GM12878 (cell line): ENCODE results near the gene SPRY4. TPM values are rescaled to one million over a fixed set of nuclear protein-coding genes. Genes with fewer than 3 reads are reported as not detected.
A peak's percentile ranks its signal among the peaks of the same experiment; 100 is the strongest.

Source experiments
- ATAC-seq: fragments of 200-7000 bp; cut with Tn5 transposase; 3 replicates; pipeline ENCODE4 v1.9.1; 2020; ENCODE audit warnings: mild to moderate bottlenecking, moderate library complexity
- BruUV-seq: library from RNA; stranded (reverse); fragments of 400-500 nt; replicated peaks from 2 replicates; lab custom pipeline; 2021; lab: Mats Ljungman, UMichigan
- CTCF ChIA-PET: fragments of 300-600 bp; sonication (Branson Sonifier 250); formaldehyde crosslinking; extraction: SDS; loops from one replicate; lab custom pipeline; 2021; ENCODE audit warnings: inconsistent platforms; lab: Yijun Ruan, JAX
- POLR2A ChIA-PET: fragments of 350-600 bp; formaldehyde crosslinking; extraction: SDS; loops from one replicate; lab custom pipeline; 2021; ENCODE audit warnings: inconsistent platforms; lab: Charles Lee
- RAD21 ChIA-PET: fragments of 300-600 bp; sonication (Branson Sonifier 250); formaldehyde crosslinking; loops from one replicate; lab custom pipeline; 2023; ENCODE audit warnings: antibody characterized with exemption; ENCODE audit not compliant: unreplicated experiment; lab: Charles Lee
- SMC1A ChIA-PET: fragments of 300-600 bp; sonication (Branson Sonifier 250); formaldehyde crosslinking; loops from one replicate; lab custom pipeline; 2023; ENCODE audit not compliant: unreplicated experiment, uncharacterized antibody; lab: Charles Lee
- DNase-seq: peaks from one replicate; pipeline ENCODE4 v3.0.0-alpha.2; 2011; ENCODE audit warnings: low read depth, low spot score
- FAIRE-seq: peaks from 3 replicates; lab custom pipeline; 2011; peaks lifted over from hg19 to GRCh38; lab: Jason Lieb, UNC
- H2AFZ ChIP-seq: 2 replicates; pipeline ENCODE4 v1.6.0; 2011; ENCODE audit warnings: low read depth, low read length, control low read depth; ENCODE audit not compliant: control insufficient read depth
- H3K27ac ChIP-seq: 2 replicates; pipeline ENCODE4 v1.5.1; 2011; ENCODE audit warnings: control low read depth; ENCODE audit not compliant: control insufficient read depth, insufficient read depth
- H3K27me3 ChIP-seq, 2 experiments: replicated peaks in 1 of 2; 2 replicates each; pipeline versions ENCODE4 v1.6.0 to v1.6.1; 2011; ENCODE audit warnings: low read length in 1 of 2; ENCODE audit not compliant: control insufficient read depth in 2 of 2, insufficient read depth in 2 of 2
- H3K36me3 ChIP-seq, 2 experiments: 2 replicates each; pipeline ENCODE4 v1.5.1; 2011; ENCODE audit warnings: low read length in 1 of 2; ENCODE audit not compliant: control insufficient read depth in 2 of 2, insufficient read depth in 2 of 2
- H3K4me1 ChIP-seq: 2 replicates; pipeline ENCODE4 v1.6.1; 2011; ENCODE audit warnings: mild to moderate bottlenecking, low read length, moderate library complexity, mixed read lengths; ENCODE audit not compliant: control insufficient read depth, insufficient read depth
- H3K4me2 ChIP-seq: 2 replicates; pipeline ENCODE4 v1.6.0; 2011; ENCODE audit warnings: control low read depth; ENCODE audit not compliant: control insufficient read depth, insufficient read depth
- H3K4me3 ChIP-seq: fragments of 200-600 bp; sonication (generic); 2 replicates; pipeline ENCODE4 v1.5.1; 2016
- H3K79me2 ChIP-seq: 2 replicates; pipeline ENCODE4 v1.6.0; 2011; ENCODE audit warnings: low read length; ENCODE audit not compliant: control insufficient read depth, insufficient read depth
- H3K9ac ChIP-seq: 2 replicates; pipeline ENCODE4 v1.8.0; 2011; ENCODE audit warnings: low read length, control low read depth, mixed read lengths; ENCODE audit not compliant: control insufficient read depth, insufficient read depth
- H3K9me3 ChIP-seq: replicated peaks from 3 replicates; pipeline ENCODE4 v1.5.1; 2011; ENCODE audit warnings: mild to moderate bottlenecking, low read length; ENCODE audit not compliant: control insufficient read depth, insufficient read depth
- H4K20me1 ChIP-seq: 2 replicates; pipeline ENCODE4 v1.6.0; 2011; ENCODE audit not compliant: control insufficient read depth, insufficient read depth
- BCLAF1 ChIP-seq: fragments of 450-650 bp; IDR thresholded peaks from 2 replicates; pipeline ENCODE4 v1.6.1; 2017; ENCODE audit warnings: antibody characterized with exemption, mild to moderate bottlenecking, moderate library complexity
- ETV6 ChIP-seq, 2 experiments: fragments of 450-650 bp in 1 of 2; IDR thresholded peaks in 1 of 2; conservative IDR thresholded peaks in 1 of 2; 2 replicates each; pipeline ENCODE4 v1.6.1; 2014; ENCODE audit warnings: antibody characterized with exemption in 1 of 2, borderline replicate concordance in 1 of 2, low read depth in 1 of 2, mild to moderate bottlenecking in 1 of 2, moderate library complexity in 1 of 2
- JUND ChIP-seq: IDR thresholded peaks from 2 replicates; pipeline ENCODE4 v1.6.1; 2012; ENCODE audit warnings: low read depth, mild to moderate bottlenecking, low read length, improper control_type of control experiment, moderate library complexity
- MEF2B ChIP-seq: fragments of 450-650 bp; IDR thresholded peaks from 2 replicates; pipeline ENCODE4 v1.6.1; 2018; ENCODE audit warnings: mild to moderate bottlenecking, moderate library complexity; ENCODE audit not compliant: partially characterized antibody, poor library complexity, severe bottlenecking
- REST ChIP-seq: IDR thresholded peaks from 2 replicates; pipeline ENCODE4 v1.6.1; 2012; ENCODE audit warnings: mild to moderate bottlenecking, low read depth, low read length
- SREBF1 ChIP-seq: IDR thresholded peaks from 2 replicates; pipeline ENCODE4 v1.6.1; 2012; ENCODE audit warnings: mild to moderate bottlenecking, low read length
- ZNF274 ChIP-seq: IDR thresholded peaks from one replicate; pipeline ENCODE4 v1.8.0; 2011; ENCODE audit not compliant: insufficient read length, insufficient read depth
- WGBS: methylation state at CpG from one replicate; pipeline ENCODE4 v1.1.6; 2016; ENCODE audit warnings: low lambda C conversion rate; ENCODE audit not compliant: insufficient replicate concordance, insufficient coverage; ENCODE audit errors: missing lambda C conversion rate; 5-methylcytosine and 5-hydroxymethylcytosine counted together
- in situ Hi-C: fragments of 300-500 bp; cut with MboI; formaldehyde crosslinking; loops from 9 replicates; pipeline ENCODE4 v1.14.3; 2018; ENCODE audit warnings: mixed read lengths
- intact Hi-C: fragments of 100-400 bp; cut with micrococcal nuclease; formaldehyde crosslinking; loops from one replicate; pipeline ENCODE4 v1.14.2; 2022; ENCODE audit not compliant: unreplicated experiment
- polyA plus RNA-seq, 11 experiments: library from polyadenylated mRNA; depleted of rRNA in 4 of 11; unstranded in 6 of 11; stranded (reverse) in 5 of 11; fragments of >200 nt; fragmentation: Nextera tagmentation in 4 of 11; fragmentation: Illumina TruSeq in 1 of 11; extraction: Ambion mirVana in 4 of 11; extraction: Trizol in 1 of 11; gene quantifications; 1 replicate in 1 of 11; 2 replicates in 10 of 11; pipeline versions ENCODE4 v1.2.1 to v1.2.3, GENCODE V29; 2011 to 2016; ENCODE audit warnings: inconsistent platforms in 2 of 11, missing spikeins in 2 of 11, low read depth in 1 of 11
- total RNA-seq, 4 experiments: library from RNA; depleted of rRNA in 3 of 4; stranded (reverse); fragments of >200 nt in 3 of 4; fragmentation: Illumina TruSeq in 1 of 4; extraction: Trizol in 1 of 4; gene quantifications; 2 replicates each; pipeline versions ENCODE4 v1.2.1 to v1.2.3, GENCODE V29; 2013 to 2021

The SPRY4 gene
- total and polyA plus RNA-seq, 10 of the 15 experiments (the other 5 are each of a cell fraction or from before 2014, with no cell fraction given) = 0.04 to 1.4 (median 0.18) TPM; not detected in 1

- TF ChIP-seq SREBF1 (no peak), MEF2B (no peak)
- TF ChIP-seq, all 136 proteins: peak for 0
Measured at GRCh38 chr5:142314606-142315005, 10.2 kb downstream of the SPRY4 start (continued).

- Histone ChIP-seq H3K79me2 (no peaks in the 10 kb centered on the region; the same call in 1 of the 2 replicates), H4K20me1 (no peaks in the 10 kb centered on the region), H3K9me3 (no peaks in the 10 kb centered on the region), H2AFZ (no peak overlapping the region), H3K27me3 (no peaks in the 10 kb centered on the region), H3K4me2 (no peak overlapping the region), H3K36me3 (no peaks in the 10 kb centered on the region; a peak in 1 of 4 replicates), H3K9ac (no peak overlapping the region), H3K27ac (no peak overlapping the region), H3K4me1 (peaks cover 13% of the 10 kb centered on the region)
- no TSS peak for BruUV-seq
- RAD21 ChIA-PET = no interaction called here
- WGBS = 83% methylated on average over 20 of the region's 20 CpGs
- DNase-seq (no peak), FAIRE-seq (no peak), ATAC-seq (no peak)
- POLR2A ChIA-PET = no interaction called here
- SMC1A ChIA-PET = interaction anchor here (0.9 to 1.8 kb wide), 2 partner anchors 10 to 89 kb away, joined by 3 to 5 read pairs; no protein-coding TSS in a partner anchor
- in situ Hi-C loops = no loop called here
- CTCF ChIA-PET = no interaction called here
- intact Hi-C loops = no loop called here
- TF ChIP-seq ETV6 (conservative IDR thresholded peaks at IDR 0.05 in 1 of 2, IDR thresholded peaks at IDR 0.05 in 1 of 2; ENCODE audit: borderline replicate concordance in 1 of 2, low read depth in 1 of 2) (no peak), ZNF274 (no peak), BCLAF1 (no peak), JUND (no peak), REST (peak; percentile 48; the same call in 1 of the 2 replicates)
- TF ChIP-seq, all 136 proteins: peak for 1
- no peak overlapping the region for H3K4me3 ChIP-seq
Measured at GRCh38 chr5:142314109-142314508, 10.7 kb downstream of the SPRY4 start.
